Measurements from ENCODE around the gene ZNF22.
A peak's percentile ranks its signal among the peaks of the same experiment; 100 is the strongest.

The ZNF22 gene

DNA sequence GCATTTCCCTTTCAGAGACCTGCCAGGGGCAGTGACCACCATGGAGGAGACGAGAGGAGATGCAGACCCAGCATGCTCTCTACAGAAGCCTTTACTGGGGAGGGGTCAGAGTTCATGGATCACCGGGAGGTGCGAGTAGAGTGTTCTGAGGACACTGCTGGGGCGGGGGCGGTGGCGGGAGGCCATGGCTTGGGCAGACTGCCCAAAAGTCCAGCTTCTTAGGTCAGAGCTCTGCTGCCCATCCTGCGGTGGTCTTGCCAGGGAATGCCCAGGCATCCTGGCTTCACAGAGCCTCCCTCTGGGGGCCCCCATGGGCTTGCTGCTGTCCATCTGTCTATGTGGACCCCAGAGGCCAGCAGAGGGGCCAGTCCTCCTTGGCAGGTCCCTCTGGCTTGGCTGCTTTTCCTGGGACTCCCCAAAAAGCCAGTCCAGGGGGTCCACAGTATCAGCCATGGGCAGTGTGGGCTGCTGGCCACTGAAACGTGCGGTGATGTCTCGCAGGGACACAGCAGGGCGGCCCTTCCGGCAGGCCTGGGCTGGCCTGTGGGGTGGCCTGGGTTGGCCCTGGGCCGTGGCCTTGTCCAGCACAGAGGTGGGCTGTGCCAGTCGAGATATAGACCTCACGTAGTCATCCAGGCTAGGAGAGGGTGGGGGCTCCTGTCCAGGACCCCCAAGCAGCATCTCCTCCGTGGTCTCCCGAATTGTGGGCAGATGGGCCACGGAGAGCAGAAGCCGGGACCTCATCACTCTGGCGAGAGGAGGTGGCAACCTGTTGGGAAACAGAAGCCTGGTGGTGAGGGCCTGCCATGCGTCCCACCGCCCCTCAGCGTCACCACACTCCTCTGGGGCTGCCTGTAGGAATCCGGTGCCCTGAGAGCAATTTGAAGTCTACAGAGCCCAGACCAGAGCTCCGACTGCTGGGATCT, 23.2 kb upstream of the ZNF22 start:
- no peak for DNase-seq (ENCODE audit: low read depth)

DNA sequence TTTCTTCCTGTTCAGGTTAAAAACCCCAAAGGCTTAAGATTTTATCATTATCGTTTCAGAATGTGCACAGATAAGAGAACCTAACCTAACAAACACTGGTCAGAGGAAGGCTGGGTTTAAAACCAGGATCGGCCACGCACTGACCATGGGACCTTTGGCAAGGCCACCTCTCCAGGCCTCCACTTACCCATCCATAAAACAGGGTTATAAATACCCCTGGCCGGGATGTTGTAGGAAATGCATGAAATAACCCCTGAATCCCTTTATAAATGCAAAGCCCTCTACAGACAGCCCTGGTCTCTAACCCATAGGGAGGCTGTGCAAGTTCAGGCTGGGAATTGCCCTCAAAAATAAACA, 22.5 kb upstream of the ZNF22 start:
- DNase-seq (ENCODE audit: low read depth): no peak

DNA sequence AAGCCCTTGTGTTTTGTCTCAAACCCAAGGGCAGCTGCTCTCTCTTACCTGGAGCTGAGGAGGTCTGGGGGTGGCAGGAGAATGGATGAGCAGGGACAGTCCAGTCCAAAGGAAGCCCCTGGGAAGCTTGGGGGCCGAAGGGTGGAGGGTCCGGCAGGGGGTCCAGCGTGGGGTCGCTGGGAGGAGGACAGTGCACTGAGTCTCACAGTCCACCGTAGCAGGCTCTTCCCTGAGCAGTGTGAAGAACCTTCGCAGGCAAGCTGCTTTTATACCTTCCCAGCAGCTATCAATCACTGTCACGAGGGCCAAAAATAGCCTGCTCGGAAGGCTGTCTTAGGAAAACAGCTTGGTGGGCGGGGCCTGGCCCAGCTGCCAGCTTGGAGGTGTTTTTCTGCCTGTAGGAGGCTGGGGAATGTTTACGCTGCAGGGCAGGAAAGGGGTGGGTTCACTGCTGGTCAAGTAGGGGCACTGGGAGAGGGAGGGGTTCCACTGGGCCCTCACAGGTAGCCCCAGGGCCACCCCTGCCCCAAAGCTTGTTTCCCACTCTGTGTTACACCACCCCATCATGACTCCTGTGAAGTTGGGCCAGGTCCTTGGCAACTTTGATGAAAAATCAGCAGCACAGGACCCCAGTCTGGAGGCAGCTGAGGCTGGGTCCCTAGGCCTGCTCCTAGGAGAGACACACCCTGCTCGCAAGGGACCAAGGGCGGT, 22.0 kb upstream of the ZNF22 start, which contains the start of gene DEPP1:
Gene DEPP1, minus strand, starts transcription at position 240 of the 711 bp plus-strand sequence. CDS start 779 bp downstream, outside the sequence.
- DNase-seq (ENCODE audit: low read depth): peak; percentile 25

DNA sequence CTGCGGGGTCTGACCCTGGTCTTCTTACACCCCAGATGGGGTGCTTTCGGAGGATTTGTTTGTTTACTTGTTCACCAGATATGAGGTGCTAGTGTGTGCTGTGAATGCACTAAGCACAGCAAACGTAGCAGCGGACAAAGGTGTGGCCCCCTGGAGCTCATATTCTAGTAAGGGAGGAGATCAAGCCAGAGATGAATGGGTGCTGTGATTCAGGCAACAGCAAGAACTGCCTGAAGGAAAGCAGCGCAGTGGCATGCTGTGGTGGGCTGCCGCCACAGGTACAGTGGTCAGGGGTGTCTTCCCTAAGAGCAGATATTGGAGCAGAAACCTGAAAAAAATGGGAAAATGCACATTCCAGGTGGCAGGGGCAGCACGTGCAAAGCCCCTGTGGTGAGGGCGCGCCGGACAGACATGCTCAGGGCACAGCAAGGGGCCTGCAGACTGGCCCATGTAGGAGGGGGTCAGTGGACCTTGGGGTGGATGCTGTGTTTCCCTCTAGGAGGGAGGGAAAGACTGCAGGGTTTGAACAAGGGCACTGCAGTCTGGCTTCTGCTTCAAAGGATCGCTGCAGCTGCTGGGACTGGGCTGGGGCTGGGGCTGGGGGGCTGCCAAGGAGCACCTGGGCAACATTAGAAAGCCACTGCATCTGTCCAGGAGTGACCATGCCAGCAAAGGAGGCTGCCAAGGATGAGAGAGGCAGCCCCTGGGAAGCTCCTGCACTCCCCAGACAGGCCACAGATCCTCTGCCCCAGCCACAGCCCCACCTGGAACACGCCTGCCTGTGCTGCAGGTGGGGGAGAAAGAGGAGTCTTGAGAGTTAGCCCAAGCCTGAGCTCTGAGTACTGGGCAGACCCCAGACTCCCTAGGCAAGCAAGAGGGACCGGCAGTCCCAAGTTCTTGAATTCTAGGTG, 21.2 kb upstream of the ZNF22 start:
- DNase-seq (ENCODE audit: low read depth): no peak

DNA sequence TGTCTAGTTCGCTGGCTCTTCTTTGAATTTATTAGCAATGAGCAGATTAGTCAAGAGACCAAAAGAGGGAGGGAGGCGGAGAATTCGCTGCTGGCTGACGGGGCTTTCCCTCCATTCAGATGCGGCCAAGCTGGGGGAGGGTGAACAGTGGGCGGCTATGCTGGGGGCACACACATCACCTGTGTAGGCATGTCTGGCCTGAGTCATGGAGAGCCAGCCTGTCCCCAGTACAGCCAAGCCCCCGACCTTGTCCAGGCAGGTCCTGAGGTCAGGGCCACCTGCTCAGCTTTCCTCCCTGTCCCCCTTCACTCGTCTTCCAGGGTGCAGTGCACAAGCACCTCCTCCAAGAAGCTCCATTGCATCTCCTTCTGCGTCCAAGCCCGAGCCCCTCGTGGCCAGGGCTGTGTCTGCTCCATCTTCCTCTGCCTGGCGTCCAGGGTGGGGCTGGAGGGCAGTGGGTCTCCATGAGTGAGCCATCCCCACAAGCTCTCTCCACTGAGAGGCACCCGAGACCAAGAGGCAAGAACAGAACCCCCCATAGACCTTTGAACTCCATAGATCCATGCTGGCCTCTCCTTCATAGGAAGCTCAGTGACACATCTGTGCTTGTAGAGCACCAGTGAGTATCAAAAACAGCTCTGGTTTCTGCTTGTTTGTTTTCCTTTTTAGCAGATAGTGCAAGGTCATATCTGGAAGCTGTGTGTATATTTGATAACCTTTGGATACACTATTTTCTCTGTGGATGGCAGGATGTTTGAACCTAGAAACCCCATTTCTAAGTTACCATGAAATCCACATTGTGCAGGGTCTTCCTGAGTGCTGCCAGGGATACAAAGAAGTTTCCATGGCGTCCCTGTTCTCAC, 20.2 kb upstream of the ZNF22 start:
- no peak for DNase-seq (ENCODE audit: low read depth)

DNA sequence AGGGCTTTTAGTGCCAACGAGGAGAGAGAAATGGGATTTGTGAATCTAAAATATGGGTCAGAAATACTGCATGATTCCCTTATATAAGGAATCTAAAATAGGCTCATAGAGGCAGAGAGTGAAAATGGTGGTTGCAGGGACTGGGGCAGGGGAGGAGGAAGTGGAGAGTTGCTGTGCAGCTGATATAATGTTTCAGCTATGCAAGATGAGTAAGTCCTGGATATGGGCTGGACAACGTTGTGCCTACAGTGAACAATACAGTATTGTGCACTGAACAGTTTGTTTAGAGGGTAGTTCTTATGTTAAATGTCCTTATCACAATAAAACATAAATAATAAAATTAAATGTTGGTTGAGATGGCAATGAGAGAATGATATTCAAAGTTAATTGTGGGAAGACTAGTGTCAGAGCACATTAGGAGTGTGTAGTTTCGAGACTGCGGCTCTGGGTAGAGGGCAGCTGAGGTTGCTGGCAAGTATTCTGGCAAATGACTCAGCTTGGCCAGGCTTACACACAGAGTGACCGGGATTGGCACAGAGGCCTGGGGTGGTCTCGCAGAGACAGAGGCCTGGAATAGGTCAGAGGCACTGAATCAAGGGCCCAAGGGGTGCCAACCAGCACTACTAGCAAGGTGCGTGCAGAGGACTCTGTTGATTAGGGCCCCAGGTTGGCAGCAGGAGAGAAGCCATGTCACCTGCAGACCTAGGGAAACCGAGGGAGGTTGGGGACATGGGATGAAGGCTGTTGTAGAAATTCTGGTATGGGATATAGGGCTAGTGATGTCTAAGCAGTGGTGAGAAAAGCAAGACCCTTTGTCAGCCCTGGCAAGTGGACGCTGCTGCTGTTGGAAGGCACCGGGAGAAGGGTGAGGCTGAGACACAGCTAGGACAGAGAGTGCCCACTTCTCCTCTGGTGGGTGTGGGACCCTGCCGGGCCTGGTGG, 19.3 kb upstream of the ZNF22 start:
- DNase-seq (ENCODE audit: low read depth): peak; percentile 82

DNA sequence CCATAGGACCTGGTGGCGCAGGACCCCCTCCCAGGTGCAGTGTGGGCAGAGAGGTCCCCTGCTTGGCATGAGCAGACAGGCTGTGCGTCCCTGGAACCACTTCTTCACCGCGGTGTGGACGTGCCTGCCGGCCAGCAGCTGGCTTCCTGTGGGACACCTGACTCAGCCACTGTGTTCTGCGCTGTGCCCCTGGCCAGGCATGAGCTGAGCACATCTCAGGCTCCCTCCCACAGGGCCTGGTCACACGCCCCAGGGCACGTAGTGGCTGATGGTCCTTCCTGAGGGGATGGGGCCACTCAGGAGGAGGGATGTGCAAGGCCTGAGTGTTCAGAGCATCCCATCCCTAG, 18.6 kb upstream of the ZNF22 start:
- no peak for DNase-seq (ENCODE audit: low read depth)

DNA sequence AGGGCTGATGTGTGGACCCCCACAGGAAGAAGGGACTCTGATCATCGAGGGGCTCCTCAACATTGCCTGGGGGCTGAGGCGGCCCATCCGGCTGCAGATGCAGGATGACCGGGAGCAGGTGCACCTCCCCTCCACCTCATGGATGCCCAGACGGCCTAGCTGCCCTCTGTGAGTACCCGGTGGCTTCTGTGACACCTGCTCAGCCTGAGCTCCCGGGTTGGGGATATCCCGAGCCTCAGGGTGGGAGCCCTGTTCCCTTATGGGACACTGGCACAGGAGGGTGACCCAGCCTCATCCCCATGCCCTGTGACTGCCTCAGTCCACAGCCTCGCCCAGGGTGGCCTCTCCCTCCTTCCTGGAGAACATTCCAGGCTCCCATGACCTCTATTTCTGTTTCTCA, 18.2 kb upstream of the ZNF22 start:
- no peak for DNase-seq (ENCODE audit: low read depth)

DNA sequence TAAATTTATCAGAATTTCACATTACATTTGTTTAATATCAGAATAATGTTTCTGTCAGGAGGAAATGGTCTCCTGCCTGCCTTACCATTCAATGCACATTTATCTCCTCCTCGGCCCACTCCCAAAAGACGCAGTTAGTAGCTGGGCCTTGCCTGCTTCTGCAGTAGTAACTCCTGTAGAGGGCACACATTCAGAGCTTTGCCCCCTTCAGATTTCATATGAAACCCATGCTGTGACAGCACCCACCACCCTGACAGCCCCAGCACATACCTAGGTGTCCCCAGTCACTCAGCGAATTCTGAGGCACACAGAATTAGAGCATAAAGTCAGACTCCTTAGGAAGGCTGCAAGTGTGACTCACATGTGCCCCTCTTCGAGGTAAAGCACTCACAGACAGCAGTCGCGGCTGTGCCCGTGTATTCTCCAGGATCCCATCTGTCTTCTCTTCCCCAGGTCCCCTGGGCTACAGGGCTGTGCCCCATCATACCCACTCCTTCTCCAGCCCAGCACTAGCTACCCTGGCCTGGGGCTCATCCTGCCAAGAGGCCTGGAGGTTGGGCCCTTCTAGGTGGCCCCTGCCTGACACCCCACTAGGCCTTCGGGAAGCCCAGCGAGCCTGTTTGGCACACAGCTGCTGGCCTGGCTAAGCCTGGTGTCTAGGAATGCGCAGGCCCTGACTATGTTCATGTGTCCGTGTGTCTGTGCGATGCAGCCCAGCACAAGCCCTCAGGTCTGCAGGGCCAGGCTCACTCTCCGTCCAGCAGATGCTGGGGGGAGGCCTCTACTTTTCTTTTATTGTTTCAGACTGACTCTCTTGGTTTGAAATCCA, 17.4 kb upstream of the ZNF22 start:
- no peak for DNase-seq (ENCODE audit: low read depth)

DNA sequence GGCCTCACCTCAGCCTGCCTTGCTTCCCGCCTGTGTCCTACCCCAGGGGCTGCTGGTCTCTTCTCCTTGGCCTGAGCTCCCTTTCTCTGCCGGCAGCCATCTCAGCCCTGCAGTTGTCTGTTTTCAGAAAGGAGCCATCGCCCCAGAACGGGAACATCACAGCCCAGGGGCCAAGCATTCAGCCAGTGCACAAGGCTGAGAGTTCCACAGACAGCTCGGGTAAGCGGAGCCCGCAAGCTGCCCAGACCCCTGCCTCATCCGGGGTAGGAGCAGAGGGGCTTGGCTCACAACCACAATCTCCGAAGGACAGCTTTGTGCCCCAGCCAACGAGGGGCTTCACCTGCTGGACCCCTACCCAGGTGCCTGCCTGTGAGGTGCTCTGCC, 16.8 kb upstream of the ZNF22 start:
- no peak for DNase-seq (ENCODE audit: low read depth)

DNA sequence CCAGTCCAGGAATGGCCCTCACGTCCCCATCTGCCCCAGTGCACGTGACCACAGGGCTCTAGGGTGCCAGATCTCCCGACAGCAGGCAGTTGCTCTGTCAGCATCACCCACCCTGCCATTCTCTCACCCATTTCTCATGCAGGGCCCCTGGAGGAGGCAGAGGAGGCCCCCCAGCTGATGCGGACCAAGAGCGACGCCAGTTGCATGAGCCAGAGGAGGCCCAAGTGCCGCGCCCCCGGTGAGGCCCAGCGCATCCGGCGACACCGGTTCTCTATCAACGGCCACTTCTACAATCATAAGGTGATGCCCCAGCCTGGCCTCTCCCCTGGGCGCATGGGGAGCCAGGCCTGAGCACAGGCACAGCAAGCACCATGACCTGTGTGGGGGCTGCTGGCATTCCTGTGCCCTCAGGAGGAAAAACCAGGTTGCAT, 16.0 kb upstream of the ZNF22 start:
- DNase-seq (ENCODE audit: low read depth): no peak

DNA sequence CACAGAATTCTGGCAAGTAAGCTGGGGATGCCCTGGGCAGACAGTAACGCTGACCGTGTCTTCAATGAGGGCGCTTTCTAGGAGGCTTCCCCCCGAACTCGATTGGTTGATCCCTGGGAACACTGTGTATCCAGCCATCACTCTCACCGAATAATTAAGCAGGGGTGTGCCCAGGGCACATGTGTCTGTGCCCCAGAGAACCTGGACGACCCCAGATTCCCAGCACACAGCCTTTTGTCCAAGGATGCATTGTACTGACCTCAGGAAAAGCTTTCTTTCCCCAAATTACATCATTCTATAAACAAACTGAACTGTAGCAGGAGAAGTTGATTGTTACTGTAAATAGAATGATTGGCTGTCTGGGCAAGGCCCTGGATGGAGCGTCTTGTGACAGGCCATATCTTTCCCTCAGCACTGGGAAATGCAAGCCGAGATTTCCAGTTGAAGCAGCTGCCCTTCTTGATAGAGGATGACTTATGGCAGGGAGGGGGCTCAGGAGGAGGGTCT, 15.5 kb upstream of the ZNF22 start:
- no peak for DNase-seq (ENCODE audit: low read depth)

DNA sequence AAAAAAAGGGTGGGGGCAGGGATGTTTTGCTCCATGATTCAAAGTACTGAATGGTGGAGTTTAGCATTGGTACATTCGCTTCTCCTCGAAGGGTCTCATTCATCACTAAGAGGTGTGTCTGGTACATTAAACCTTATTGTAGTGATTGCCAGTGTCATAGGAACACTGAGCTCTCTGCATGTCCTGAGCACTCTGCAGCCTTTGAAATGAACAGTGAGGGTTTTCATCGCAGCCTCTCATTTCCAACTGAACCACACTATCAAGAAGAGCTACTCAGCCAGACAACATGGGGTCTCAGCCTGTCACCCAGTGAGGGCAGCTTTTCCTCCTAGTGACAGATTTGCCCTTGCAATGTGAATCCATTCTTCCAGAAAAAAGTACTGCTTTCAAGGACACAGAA, 14.5 kb upstream of the ZNF22 start:
- no peak for DNase-seq (ENCODE audit: low read depth)

DNA sequence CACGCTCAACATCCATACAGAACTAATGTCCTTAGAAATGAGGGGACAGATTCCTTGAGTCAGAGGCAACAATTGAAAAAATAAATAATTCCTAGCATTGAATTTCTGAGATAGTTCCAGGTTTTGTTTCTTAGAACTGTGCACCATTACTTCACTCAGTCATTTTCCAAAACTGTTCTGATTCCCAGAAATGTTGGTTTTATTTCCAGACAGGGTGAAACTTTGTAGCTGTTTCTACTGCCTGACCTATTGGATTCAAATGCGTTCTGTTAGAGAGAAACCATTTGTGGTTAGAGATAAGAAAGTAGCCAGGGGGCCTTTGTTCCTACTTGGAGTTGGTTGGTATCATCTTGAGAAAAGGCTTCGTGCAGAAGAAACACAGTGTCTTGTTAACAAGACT, 14.1 kb upstream of the ZNF22 start:
- DNase-seq (ENCODE audit: low read depth): no peak

DNA sequence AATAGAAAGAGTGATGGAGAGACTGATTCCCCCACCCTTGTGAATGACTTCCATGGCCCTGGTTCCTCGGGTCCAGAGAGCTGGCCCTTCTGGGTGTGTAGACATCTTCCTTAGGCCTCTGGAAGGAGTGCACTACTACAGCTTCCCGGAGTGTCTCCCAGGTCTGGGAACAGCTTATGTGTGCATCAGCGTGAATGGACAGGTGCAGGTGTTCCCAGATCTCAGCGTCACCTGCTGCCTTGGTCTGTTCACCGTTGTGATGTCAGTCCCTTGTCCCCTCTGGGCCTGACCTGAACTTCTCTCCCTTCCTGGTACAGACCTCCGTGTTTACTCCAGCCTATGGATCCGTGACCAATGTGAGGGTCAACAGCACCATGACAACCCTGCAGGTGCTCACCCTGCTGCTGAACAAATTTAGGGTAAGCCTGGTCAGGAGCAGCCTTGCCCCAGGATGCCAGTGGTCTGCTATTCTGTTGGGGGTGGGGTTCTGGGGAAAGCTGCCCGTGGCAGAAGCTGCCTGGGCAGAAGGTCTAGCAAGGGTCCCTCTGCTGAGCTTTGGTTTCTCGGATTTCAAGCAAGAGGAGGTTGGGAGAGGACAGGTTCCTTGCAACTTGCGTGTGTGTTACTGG, 11.7 kb upstream of the ZNF22 start:
- DNase-seq (ENCODE audit: low read depth): no peak

DNA sequence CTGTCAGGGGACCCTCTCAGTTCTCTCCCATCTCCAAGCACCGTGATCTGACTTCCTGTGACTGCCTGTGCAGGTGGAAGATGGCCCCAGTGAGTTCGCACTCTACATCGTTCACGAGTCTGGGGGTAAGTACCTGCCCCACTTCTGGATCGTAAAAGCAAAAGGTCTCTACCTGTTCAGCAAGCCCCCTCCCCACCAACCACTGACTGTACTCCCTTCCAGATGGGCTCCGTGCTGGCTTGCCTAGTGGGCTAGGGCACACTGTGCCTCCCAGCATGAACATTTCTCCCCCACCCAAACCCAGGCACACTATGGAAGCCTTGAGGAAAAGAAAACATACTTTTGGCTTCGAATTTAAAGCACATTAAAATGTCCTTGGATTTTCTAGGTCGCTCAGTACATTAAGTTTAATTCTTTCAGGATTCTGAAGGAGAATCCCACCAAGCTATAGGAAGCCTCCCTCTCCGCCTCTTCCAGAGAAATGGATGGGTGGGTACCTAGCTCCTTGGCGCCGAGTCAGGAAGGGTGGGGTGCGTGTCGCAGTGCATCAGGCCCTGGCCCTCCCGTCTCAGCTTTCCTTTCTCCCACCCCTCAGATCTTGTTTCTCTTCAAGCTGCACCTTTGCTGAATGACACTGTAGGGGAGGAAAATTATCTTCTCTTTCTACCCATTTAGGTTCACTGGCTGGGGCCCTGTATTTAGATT, 11.0 kb upstream of the ZNF22 start:
- DNase-seq (ENCODE audit: low read depth): no peak

DNA sequence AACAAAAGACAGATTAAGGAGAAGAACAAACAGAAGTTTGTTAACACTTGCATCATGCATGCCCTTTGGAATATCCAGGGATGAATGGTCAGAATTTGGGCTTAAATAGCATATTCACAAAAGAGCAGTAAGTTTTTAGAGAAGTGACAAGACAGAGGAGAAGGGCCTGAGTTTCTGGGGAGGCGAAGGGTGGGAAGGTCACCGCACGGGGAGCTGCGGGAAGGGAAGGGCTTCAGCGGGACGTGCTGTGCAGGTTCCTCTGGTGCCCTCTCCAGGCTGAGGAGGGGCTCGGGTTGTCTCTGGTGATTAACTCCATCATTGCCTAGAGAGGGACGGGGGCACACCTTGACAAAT, 10.4 kb upstream of the ZNF22 start:
- no peak for DNase-seq (ENCODE audit: low read depth)

DNA sequence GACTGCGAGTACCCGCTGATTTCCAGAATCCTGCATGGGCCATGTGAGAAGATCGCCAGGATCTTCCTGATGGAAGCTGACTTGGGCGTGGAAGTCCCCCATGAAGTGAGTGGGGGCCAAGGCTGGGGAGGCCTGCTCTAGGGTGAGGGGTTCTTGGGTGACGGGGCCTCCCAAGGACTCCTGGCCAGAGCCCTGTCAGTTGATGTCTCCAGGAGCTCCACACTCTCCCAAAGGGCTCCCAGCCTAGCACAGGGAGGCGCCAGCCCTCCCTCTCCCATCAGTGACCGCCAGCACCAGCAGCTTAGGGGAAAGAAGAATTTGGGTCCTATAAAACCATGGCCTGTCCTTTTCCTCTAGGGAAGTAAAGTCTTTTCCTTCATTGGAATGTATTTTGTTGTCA, 9.8 kb upstream of the ZNF22 start:
- DNase-seq (ENCODE audit: low read depth): no peak
